Ishikawa (cell line): ENCODE data around the gene LAIR1.

ENCODE experiments used
- CEBPB ChIP-seq: IDR thresholded peaks from 2 replicates; pipeline ENCODE4 v1.6.1; 2012
- CREB1 ChIP-seq: IDR thresholded peaks from 2 replicates; pipeline ENCODE4 v1.6.1; 2012; ENCODE audit warnings: low read depth
- EGR1 ChIP-seq: IDR thresholded peaks from 2 replicates; pipeline ENCODE4 v1.6.1; 2012
- EP300 ChIP-seq: IDR thresholded peaks from 2 replicates; pipeline ENCODE4 v1.6.1; 2012; ENCODE audit warnings: borderline replicate concordance
- FOXM1 ChIP-seq: IDR thresholded peaks from 2 replicates; pipeline ENCODE4 v1.6.1; 2012; ENCODE audit warnings: low read depth, borderline replicate concordance
- MAX ChIP-seq: IDR thresholded peaks from 2 replicates; pipeline ENCODE4 v1.6.1; 2012
- NFIC ChIP-seq: IDR thresholded peaks from 2 replicates; pipeline ENCODE4 v1.6.1; 2012
- RAD21 ChIP-seq: IDR thresholded peaks from 2 replicates; pipeline ENCODE4 v1.6.1; 2012; ENCODE audit warnings: low read depth
- REST ChIP-seq: IDR thresholded peaks from 2 replicates; pipeline ENCODE4 v1.6.1; 2012; ENCODE audit warnings: low read depth, mild to moderate bottlenecking
- TAF1 ChIP-seq: IDR thresholded peaks from 2 replicates; pipeline ENCODE4 v1.6.1; 2012; ENCODE audit warnings: low read depth, mild to moderate bottlenecking
- TCF12 ChIP-seq: IDR thresholded peaks from 2 replicates; pipeline ENCODE4 v1.6.1; 2012; ENCODE audit warnings: low read depth
- TEAD4 ChIP-seq: IDR thresholded peaks from 2 replicates; pipeline ENCODE4 v1.6.1; 2012
- USF1 ChIP-seq: IDR thresholded peaks from 2 replicates; pipeline ENCODE4 v1.6.1; 2012
- YY1 ChIP-seq: IDR thresholded peaks from 2 replicates; pipeline ENCODE4 v1.6.1; 2012; ENCODE audit warnings: low read depth
- ZBTB7A ChIP-seq: IDR thresholded peaks from 2 replicates; pipeline ENCODE4 v1.6.1; 2012; ENCODE audit warnings: low read depth

The LAIR1 gene

GRCh38 chr19:54356444-54357056, 8.2 kb downstream of the LAIR1 start:
- TF ChIP-seq EP300 (no peak), REST (no peak), NFIC (no peak), TAF1 (no peak), FOXM1 (no peak), USF1 (no peak), EGR1 (no peak), TEAD4 (no peak), CREB1 (no peak), MAX (no peak), CEBPB (no peak), TCF12 (no peak), RAD21 (no peak), ZBTB7A (no peak), YY1 (no peak)

- no peak for TF ChIP-seq RAD21
- no peak for TF ChIP-seq CREB1
- TF ChIP-seq TEAD4: no peak
- no peak for TF ChIP-seq FOXM1
- no peak for TF ChIP-seq CEBPB
- no peak for TF ChIP-seq TCF12
- TF ChIP-seq EGR1: no peak
- no peak for TF ChIP-seq ZBTB7A
- no peak for TF ChIP-seq REST
- TF ChIP-seq USF1: no peak
- TF ChIP-seq EP300: no peak
- TF ChIP-seq TAF1: no peak
- no peak for TF ChIP-seq YY1
These were observed 9.1 kb downstream of the LAIR1 start for GRCh38 chr19:54355675-54356074.

- TF ChIP-seq TCF12: no peak
- no peak for TF ChIP-seq YY1
- TF ChIP-seq RAD21: no peak
- TF ChIP-seq TEAD4: no peak
- TF ChIP-seq CREB1: no peak
- no peak for TF ChIP-seq MAX
- no peak for TF ChIP-seq EP300
- no peak for TF ChIP-seq REST
These were observed 10.0 kb downstream of the LAIR1 start for GRCh38 chr19:54354761-54355160.

GRCh38 chr19:54352546-54352945, 12.2 kb downstream of the LAIR1 start:
- no peak for TF ChIP-seq TEAD4
- no peak for TF ChIP-seq NFIC
- TF ChIP-seq CREB1: no peak
- no peak for TF ChIP-seq ZBTB7A
- no peak for TF ChIP-seq FOXM1

- TF ChIP-seq USF1 (no peak), EP300 (no peak), YY1 (no peak), CEBPB (no peak), EGR1 (no peak), NFIC (no peak), MAX (no peak), CREB1 (no peak)
These were observed 12.7 kb downstream of the LAIR1 start for GRCh38 chr19:54352041-54352440.
